Hematopoietic multipotent progenitor cell treated with erythropoietin and hydrocortisone succinate and interleukin-3 and kit ligand, for 17 days (in vitro differentiated cells): ENCODE data around the gene IQSEC1.

Source experiments
- DNase-seq: peaks from one replicate; pipeline ENCODE4 v3.0.0-alpha.2; 2015; ENCODE audit warnings: low spot score

IQSEC1 gene

GRCh38 chr3:12934431-12934830, 138.8 kb downstream of the IQSEC1 start:
- no peak for DNase-seq

- no peak for DNase-seq
Observed at GRCh38 chr3:12933901-12934300, 139.3 kb downstream of the IQSEC1 start.

DNA sequence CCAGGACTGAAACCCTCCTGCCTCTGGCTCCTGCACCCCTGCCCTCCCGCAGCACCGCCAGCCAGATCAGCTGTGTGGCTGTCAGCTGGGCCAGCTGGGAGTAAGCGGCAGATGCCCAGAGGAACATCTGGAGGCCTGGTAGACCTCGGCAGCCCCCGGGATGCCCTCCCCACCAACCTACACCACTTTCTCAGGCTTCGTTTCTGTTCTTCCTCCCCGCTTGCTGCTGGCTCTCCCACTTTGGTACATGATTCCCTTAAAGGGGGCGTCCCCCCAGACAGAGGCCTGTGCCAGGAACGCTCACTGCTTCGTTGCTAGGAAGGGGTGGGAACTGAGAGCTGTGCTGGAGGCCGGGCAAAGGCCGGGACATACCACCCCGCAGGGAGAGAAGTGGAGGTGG, 140.5 kb downstream of the IQSEC1 start:
- no peak for DNase-seq

GRCh38 chr3:12932347-12932746, 140.9 kb downstream of the IQSEC1 start:
- DNase-seq: no peak

DNA sequence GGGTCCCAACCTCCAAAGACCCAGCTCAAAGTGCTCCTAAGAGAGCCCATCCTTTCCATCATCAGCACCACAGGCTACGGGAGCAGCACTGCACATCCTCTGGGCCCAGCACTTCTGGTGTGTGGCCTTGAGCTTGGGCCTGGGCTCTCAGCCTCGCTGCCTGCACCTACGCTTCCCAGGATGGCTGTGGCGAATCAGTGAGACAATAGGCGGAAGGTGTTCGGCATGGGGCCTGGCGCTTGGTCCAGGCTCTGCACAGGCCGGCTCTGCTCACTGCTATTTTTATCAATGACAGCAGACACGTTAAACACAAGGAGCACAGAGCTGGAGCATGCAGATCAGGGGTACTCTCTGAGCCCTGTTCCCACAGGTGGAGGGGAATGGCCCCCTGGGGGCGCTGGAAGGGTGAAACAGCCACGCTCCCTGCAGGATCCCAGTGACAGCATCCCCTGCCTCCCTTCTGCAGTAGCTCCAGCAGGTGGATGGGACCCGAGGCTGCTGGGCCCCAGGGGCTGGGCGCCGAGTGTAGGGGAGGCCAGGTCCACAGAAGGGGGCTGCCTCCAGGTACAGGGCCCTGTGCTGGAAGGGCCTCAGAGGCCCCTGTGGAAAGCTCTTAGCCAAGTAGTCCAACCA, 141.8 kb downstream of the IQSEC1 start:
- no peak for DNase-seq

DNA sequence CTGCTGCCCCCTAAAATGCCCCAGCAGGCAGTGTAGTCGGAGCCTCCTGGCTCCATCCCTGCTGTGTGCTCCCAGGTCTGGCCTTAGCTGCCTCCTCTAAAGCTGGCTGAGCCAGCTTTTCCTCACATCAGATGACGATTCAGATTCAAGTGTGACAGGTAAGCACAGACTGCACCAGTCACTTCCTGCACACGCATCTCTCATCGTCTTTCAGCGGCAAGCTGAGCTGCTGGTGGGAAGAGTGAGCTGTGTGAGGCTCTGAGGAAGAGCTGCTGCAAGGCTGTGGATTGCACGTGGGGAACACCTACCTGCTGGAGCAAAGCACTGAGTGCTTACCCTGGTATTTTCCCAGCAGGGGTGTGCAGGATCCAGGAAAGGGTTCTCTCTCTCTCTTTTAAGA, 143.4 kb downstream of the IQSEC1 start:
- no peak for DNase-seq

DNA sequence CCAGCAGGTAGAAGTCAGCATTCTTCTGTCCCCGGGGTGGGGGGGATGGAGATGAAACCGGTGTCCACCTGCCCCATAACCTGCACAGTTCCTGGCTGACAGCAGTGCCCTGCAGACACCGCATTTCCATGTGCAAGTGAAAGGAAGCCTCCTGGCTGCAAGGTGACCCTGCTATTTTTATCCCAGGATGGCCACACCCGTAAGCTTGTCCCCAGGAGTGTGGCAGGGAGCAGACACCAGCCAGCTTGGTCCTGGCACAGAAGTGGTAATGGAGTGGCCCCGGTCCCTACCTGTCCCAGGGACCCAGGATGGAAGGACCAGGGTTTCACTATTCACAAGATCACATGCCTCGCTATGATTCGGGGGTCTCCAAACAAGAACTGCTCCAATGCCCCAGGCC, 146.6 kb downstream of the IQSEC1 start:
- no peak for DNase-seq

DNA sequence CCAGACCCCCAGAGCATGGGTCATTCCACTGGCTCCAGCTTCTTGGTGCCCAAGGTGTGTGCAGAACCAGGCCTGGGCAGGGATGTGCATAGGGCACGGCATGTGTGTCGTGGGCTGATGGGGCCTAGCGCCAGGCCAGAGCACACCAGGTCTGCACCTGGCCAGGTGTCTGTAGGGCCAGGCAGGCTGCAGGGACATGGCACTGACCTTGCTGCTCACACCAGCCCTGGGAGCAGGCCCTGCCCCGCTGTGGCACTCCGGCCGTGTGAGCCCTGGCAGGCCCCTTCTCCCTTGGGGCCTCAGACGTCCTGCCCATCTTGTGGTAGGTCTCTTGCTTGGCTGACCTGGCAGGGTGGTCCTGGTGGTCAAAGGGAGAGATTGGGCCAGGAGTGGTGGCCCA, 147.6 kb downstream of the IQSEC1 start:
- DNase-seq: no peak

DNA sequence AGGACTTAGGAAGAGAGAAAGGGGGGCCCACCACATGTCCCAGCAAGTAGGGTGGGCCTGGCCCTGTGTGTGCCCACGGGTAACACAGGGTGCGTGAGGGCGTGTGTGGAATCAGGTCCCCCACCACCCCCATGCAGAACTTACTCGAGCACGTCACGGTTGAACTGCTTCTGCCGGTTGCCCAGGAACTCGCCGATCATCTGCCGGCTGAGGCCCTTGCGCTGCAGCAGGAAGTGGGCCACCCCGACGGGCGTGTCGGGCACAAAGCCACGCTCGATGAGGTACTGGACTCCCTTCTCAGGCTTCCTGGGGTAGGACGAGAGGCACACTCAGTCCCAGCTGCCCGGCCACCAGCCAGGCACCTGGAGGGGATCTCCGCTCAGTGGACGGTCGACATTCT, 148.8 kb downstream of the IQSEC1 start:
- DNase-seq: no peak

- no peak for DNase-seq
Observed at GRCh38 chr3:12922881-12923431, 150.3 kb downstream of the IQSEC1 start.

- peak; percentile 38 for DNase-seq
Observed at GRCh38 chr3:12922306-12922705, 150.9 kb downstream of the IQSEC1 start.

- DNase-seq: no peak
Observed at GRCh38 chr3:12921736-12922135, 151.5 kb downstream of the IQSEC1 start.

GRCh38 chr3:12920967-12921366, 152.3 kb downstream of the IQSEC1 start:
- no peak for DNase-seq

DNA sequence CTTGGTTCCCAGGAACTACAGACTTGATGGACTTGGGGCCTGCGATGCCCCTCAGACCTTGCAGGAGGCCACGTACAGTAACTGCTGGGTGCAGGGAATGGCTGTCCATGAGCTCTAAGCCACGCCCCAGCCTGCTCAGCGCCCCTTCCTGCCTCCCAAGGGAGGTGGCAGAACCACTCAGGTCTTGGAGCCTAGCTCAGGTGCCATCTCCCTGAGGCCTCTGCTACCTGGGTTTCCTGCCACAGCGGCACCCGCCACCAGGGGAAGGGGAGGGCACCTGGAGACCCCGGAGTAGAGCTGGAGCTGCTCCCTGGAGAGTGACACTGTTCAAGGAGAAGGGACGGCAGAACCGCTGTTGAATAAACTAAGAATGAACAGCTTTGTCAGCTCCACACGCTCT, 154.0 kb downstream of the IQSEC1 start:
- no peak for DNase-seq

DNA sequence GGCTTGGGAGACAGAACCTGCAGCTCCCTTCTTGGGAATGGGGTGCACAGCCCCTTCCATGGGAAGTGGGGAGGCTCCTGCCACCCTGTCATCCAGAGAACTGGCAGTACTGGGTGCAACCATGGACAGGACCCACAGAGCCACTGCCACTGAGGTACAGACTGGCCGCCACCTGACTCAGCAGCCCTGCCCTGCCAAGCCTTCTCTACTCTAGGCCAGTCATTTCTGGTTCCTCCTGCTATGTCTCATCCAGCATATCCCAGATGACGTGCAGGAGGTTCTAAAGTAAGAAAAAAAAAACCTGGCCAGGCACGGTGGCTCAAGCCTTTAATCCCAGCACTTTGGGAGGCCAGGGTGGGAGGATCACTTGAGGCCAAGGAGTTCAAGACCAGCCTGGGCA, 155.0 kb downstream of the IQSEC1 start:
- DNase-seq: no peak

- DNase-seq: no peak
Observed at GRCh38 chr3:12916159-12916558, 157.1 kb downstream of the IQSEC1 start.

DNA sequence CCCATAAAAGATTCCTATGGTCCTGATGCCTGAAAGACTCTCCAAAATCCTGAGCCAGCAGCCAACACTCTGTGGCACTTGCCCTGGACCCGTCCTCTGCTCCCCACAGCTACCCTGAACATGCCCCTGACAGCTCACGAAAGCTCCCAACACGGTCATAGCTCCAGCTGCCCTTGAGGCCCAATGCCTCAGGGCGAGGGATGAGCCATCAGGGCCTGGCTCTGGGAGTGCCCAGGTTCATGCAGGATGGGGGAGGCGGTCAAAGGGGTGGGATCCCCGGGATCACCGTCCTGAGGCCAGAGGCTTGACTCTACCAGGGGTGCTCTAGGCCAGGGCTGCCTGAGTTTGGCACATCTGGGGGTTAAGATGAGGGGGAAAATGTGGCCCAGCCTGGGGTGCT, 159.1 kb downstream of the IQSEC1 start:
- no peak for DNase-seq

GRCh38 chr3:12911881-12912415, 161.3 kb downstream of the IQSEC1 start:
- no peak for DNase-seq

GRCh38 chr3:12910356-12911099, 162.7 kb downstream of the IQSEC1 start:
- no peak for DNase-seq

GRCh38 chr3:12909710-12910109, 163.5 kb downstream of the IQSEC1 start:
- DNase-seq: no peak

DNA sequence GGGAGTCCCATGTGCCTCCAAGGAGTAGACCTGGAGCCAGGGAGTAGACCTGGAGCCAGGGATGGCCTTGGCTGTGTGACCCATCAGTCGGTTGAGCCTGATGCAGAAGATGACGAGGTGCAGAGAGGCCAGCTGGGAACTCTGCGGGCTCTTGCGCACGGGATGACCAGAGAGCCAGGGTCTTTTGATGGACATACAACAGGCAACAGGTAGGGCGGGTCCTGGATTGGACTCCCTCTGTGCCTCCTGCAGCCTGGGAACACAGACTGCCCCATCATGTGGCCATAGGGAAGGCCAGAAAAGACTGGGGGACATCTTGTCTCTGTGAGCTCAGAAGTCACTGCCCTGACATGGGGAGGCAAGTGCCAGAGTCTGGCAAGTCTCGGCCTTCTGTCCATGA, 164.4 kb downstream of the IQSEC1 start:
- DNase-seq: no peak

- DNase-seq: no peak
Observed at GRCh38 chr3:12908136-12908730, 165.0 kb downstream of the IQSEC1 start.

DNA sequence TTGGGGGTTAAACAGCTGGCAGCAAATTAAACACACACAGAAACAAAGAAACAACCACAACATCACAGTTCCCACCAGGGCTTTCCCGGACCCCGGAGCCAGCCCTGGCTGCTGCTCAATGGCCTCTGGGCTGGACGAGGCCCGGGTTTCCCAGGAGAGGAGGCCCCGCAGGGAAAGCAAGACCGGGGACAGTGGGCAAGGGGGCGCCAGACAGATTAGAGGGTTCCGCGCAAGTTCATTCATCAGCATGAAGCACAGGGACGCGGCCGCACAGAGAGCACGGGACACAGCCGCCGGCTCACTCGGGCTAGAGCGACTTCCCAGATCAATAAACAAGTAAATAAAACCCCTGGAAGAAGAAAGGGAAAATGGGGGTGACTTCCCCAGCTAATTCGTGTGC, 165.5 kb downstream of the IQSEC1 start:
- DNase-seq: no peak
